GM12872 (cell line): Measurements from ENCODE around the gene KLF13.

Experiments used
- CTCF ChIP-seq: IDR thresholded peaks from 3 replicates; pipeline ENCODE4 v1.5.1; 2011; ENCODE audit warnings: low read depth, mild to moderate bottlenecking, low read length, moderate library complexity; ENCODE audit not compliant: insufficient read depth

Gene KLF13

GRCh38 chr15:31295658-31296057 lies 31.0 kb upstream of the KLF13 start:
- TF ChIP-seq CTCF: no peak

- TF ChIP-seq CTCF: no peak
Measured at GRCh38 chr15:31296219-31296645, 30.4 kb upstream of the KLF13 start.

GRCh38 chr15:31296646-31297574 lies 29.7 kb upstream of the KLF13 start:
- no peak for TF ChIP-seq CTCF

GRCh38 chr15:31297575-31298456 lies 28.8 kb upstream of the KLF13 start:
- no peak for TF ChIP-seq CTCF

GRCh38 chr15:31298707-31299172 lies 27.9 kb upstream of the KLF13 start:
- TF ChIP-seq CTCF: no peak

GRCh38 chr15:31300208-31300661 lies 26.4 kb upstream of the KLF13 start:
- TF ChIP-seq CTCF: no peak

GRCh38 chr15:31300981-31301672 lies 25.5 kb upstream of the KLF13 start:
- TF ChIP-seq CTCF: no peak
